ENCODE results near the gene PRAC1.
"Not testable (repeated sequence)": the region's sequence is repeated elsewhere in the genome, so short reads cannot be mapped to it uniquely, and the experiment has no call there.

PRAC1 gene

GRCh38 chr17:48725288-48726064 lies 3.2 kb upstream of the PRAC1 start:
- DNase-seq = no peak

- no peak for DNase-seq
Measured at GRCh38 chr17:48725004-48725287, 2.6 kb upstream of the PRAC1 start.

- peak; percentile 39 for DNase-seq
Measured at GRCh38 chr17:48724251-48725003, 2.1 kb upstream of the PRAC1 start.

- no peak for DNase-seq
Measured at GRCh38 chr17:48723423-48724250, 1.3 kb upstream of the PRAC1 start.

GRCh38 chr17:48722915-48723422 lies 651 bp upstream of the PRAC1 start, which contains the start of gene PRAC2:
TSS of gene PRAC2 (plus strand) at chr17:48723185. CDS start at chr17:48724411, 1,226 bp downstream.
- DNase-seq = no peak

GRCh38 chr17:48721009-48721402 lies 1.3 kb downstream of the PRAC1 start:
- no peak for DNase-seq

- DNase-seq = no peak
Measured at GRCh38 chr17:48720266-48721008, 1.9 kb downstream of the PRAC1 start.

- no peak for DNase-seq
Measured at GRCh38 chr17:48719642-48720265, 2.6 kb downstream of the PRAC1 start.

- DNase-seq = no peak
Measured at GRCh38 chr17:48718761-48719641, 3.3 kb downstream of the PRAC1 start.

GRCh38 chr17:48718227-48718760 lies 4.0 kb downstream of the PRAC1 start:
- DNase-seq = no peak

GRCh38 chr17:48717367-48718226 lies 4.7 kb downstream of the PRAC1 start:
- DNase-seq = no peak

GRCh38 chr17:48716549-48716948 lies 5.8 kb downstream of the PRAC1 start:
- not testable (repeated sequence) for DNase-seq

- DNase-seq = no peak
Measured at GRCh38 chr17:48715496-48716399, 6.6 kb downstream of the PRAC1 start.

GRCh38 chr17:48711128-48711527 lies 11.2 kb downstream of the PRAC1 start:
- DNase-seq = no peak

- DNase-seq = no peak
Measured at GRCh38 chr17:48704361-48705248, 17.7 kb downstream of the PRAC1 start.

- DNase-seq = no peak
Measured at GRCh38 chr17:48701864-48702532, 20.3 kb downstream of the PRAC1 start.

GRCh38 chr17:48693178-48693577 lies 29.1 kb downstream of the PRAC1 start:
- DNase-seq = no peak
